ENCODE results near the gene SCARB2. TPM values are rescaled to one million over a fixed set of nuclear protein-coding genes. Genes with fewer than 3 reads are reported as not detected.
"Not testable (repeated sequence)": the region's sequence is repeated elsewhere in the genome, so short reads cannot be mapped to it uniquely, and the experiment has no call there.

The SCARB2 gene
- total RNA-seq, 1 donor from 2014 or later: 172 TPM

DNA sequence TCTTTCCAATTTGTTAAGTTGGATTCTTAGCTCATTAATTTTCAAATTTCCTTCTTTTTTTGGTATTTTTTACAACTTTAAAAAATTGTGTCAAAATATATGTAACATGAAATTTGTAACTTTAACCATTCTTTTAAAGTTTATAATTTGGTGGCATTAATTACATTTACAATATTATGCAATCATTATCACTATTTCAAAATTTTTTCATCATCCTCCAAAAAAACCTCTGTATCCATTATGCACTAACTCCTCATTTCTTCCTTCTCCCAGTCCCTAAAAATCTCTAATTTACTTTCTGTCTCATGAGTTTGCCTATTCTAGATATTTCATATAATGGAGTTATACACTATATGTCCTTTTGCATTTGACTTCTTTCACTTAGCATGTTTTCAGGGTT, 33.2 kb upstream of the SCARB2 start:
- H3K4me3 Mint-ChIP-seq (ENCODE audit: unreplicated experiment): no peak overlapping the region
- H3K36me3 ChIP-seq (ENCODE audit: insufficient read depth, low read length): no peaks in the 10 kb centered on the region
- H2AFZ ChIP-seq (ENCODE audit: low read depth, low read length): no peak overlapping the region
- no peaks in the 10 kb centered on the region for H4K20me1 ChIP-seq (ENCODE audit: insufficient read depth, low read length)
- no peaks in the 10 kb centered on the region for H3K9me3 ChIP-seq (ENCODE audit: insufficient read depth, low read depth, low read length)
- no peaks in the 10 kb centered on the region for H3K36me3 Mint-ChIP-seq (ENCODE audit: low read depth, unreplicated experiment)
- H3K27ac Mint-ChIP-seq (ENCODE audit: unreplicated experiment): no peak overlapping the region
- H3K27me3 ChIP-seq (ENCODE audit: insufficient read depth, low read length): peaks cover 41% of the 10 kb centered on the region
- H3K27ac ChIP-seq (ENCODE audit: low read depth, low read length): no peak overlapping the region
- H3K4me2 ChIP-seq (ENCODE audit: low read length): no peak overlapping the region
- no peak for FAIRE-seq
- H3K27me3 Mint-ChIP-seq (ENCODE audit: low read depth, unreplicated experiment): peaks cover 26% of the 10 kb centered on the region
- H3K79me2 ChIP-seq (ENCODE audit: insufficient read depth, low read length): no peaks in the 10 kb centered on the region
- H3K9ac ChIP-seq (ENCODE audit: low read length): no peak overlapping the region
- DNase-seq (ENCODE audit: low read depth): no peak
- H3K4me3 ChIP-seq (ENCODE audit: insufficient read depth, low read depth, low read length): no peak overlapping the region
- no peak for TF ChIP-seq EZH2 (IDR thresholded peaks at IDR 0.05; ENCODE audit: insufficient read depth, low read length)
- TF ChIP-seq, protein P1, sequence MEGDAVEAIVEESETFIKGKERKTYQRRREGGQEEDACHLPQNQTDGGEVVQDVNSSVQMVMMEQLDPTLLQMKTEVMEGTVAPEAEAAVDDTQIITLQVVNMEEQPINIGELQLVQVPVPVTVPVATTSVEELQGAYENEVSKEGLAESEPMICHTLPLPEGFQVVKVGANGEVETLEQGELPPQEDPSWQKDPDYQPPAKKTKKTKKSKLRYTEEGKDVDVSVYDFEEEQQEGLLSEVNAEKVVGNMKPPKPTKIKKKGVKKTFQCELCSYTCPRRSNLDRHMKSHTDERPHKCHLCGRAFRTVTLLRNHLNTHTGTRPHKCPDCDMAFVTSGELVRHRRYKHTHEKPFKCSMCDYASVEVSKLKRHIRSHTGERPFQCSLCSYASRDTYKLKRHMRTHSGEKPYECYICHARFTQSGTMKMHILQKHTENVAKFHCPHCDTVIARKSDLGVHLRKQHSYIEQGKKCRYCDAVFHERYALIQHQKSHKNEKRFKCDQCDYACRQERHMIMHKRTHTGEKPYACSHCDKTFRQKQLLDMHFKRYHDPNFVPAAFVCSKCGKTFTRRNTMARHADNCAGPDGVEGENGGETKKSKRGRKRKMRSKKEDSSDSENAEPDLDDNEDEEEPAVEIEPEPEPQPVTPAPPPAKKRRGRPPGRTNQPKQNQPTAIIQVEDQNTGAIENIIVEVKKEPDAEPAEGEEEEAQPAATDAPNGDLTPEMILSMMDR (IDR thresholded peaks at IDR 0.05; ENCODE audit: insufficient read depth, low read depth, low read length): no peak
- H3K4me1 ChIP-seq (ENCODE audit: insufficient read depth, low read length): peaks cover 10% of the 10 kb centered on the region
- no peaks in the 10 kb centered on the region for H3K4me1 Mint-ChIP-seq (ENCODE audit: low read depth, unreplicated experiment)
- no peaks in the 10 kb centered on the region for H3K9me3 Mint-ChIP-seq (ENCODE audit: unreplicated experiment)

DNA sequence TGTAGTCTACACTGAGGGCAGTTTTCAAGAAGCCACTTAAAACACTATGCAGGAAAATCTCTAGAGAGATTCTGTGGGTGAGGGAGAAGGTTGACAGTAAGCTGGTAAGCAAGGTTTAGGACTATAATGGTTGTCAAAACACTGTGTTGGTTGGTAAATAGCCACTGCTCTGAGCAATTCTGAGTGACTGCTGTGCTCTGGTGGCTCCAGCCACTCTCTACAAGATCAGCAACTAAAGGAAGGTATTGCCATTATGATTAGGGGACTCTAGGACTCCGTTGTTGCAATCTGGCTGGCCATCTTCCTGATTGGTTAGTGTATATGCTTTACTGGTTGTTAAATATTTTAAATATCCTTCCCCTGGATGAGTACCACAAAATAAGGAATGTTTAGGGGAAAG, 32.4 kb upstream of the SCARB2 start:
- no peaks in the 10 kb centered on the region for H3K9me3 ChIP-seq (ENCODE audit: insufficient read depth, low read depth, low read length)
- H3K27me3 ChIP-seq (ENCODE audit: insufficient read depth, low read length): peaks cover 37% of the 10 kb centered on the region
- H3K4me3 ChIP-seq (ENCODE audit: insufficient read depth, low read depth, low read length): no peak overlapping the region
- no peaks in the 10 kb centered on the region for H3K36me3 ChIP-seq (ENCODE audit: insufficient read depth, low read length)
- H3K4me3 Mint-ChIP-seq (ENCODE audit: unreplicated experiment): no peak overlapping the region
- no peak overlapping the region for H3K27ac ChIP-seq (ENCODE audit: low read depth, low read length)
- no peaks in the 10 kb centered on the region for H3K79me2 ChIP-seq (ENCODE audit: insufficient read depth, low read length)
- H4K20me1 ChIP-seq (ENCODE audit: insufficient read depth, low read length): no peaks in the 10 kb centered on the region
- H3K9ac ChIP-seq (ENCODE audit: low read length): no peak overlapping the region
- no peaks in the 10 kb centered on the region for H3K9me3 Mint-ChIP-seq (ENCODE audit: unreplicated experiment)
- no peak overlapping the region for H3K4me2 ChIP-seq (ENCODE audit: low read length)
- no peaks in the 10 kb centered on the region for H3K36me3 Mint-ChIP-seq (ENCODE audit: low read depth, unreplicated experiment)
- no peaks in the 10 kb centered on the region for H3K4me1 Mint-ChIP-seq (ENCODE audit: low read depth, unreplicated experiment)
- FAIRE-seq (no peak), DNase-seq (ENCODE audit: low read depth) (no peak)
- H3K27me3 Mint-ChIP-seq (ENCODE audit: low read depth, unreplicated experiment): peaks cover 22% of the 10 kb centered on the region
- H3K4me1 ChIP-seq (ENCODE audit: insufficient read depth, low read length): peaks cover 2% of the 10 kb centered on the region
- H3K27ac Mint-ChIP-seq (ENCODE audit: unreplicated experiment): no peak overlapping the region
- no peak overlapping the region for H2AFZ ChIP-seq (ENCODE audit: low read depth, low read length)
- TF ChIP-seq, protein P1 (IDR thresholded peaks at IDR 0.05; ENCODE audit: insufficient read depth, low read depth, low read length): no peak
- TF ChIP-seq EZH2 (IDR thresholded peaks at IDR 0.05; ENCODE audit: insufficient read depth, low read length): no peak

- H3K79me2 ChIP-seq (ENCODE audit: insufficient read depth, low read length); H3K27ac Mint-ChIP-seq (ENCODE audit: unreplicated experiment); H2AFZ ChIP-seq (ENCODE audit: low read depth, low read length); H3K9ac ChIP-seq (ENCODE audit: low read length); H3K4me1 ChIP-seq (ENCODE audit: insufficient read depth, low read length); H3K27ac ChIP-seq (ENCODE audit: low read depth, low read length); FAIRE-seq; H3K4me3 Mint-ChIP-seq (ENCODE audit: unreplicated experiment); H3K36me3 Mint-ChIP-seq (ENCODE audit: low read depth, unreplicated experiment); H3K4me1 Mint-ChIP-seq (ENCODE audit: low read depth, unreplicated experiment); H3K36me3 ChIP-seq (ENCODE audit: insufficient read depth, low read length); H3K4me2 ChIP-seq (ENCODE audit: low read length); H3K9me3 Mint-ChIP-seq (ENCODE audit: unreplicated experiment); H4K20me1 ChIP-seq (ENCODE audit: insufficient read depth, low read length); H3K4me3 ChIP-seq (ENCODE audit: insufficient read depth, low read depth, low read length); H3K9me3 ChIP-seq (ENCODE audit: insufficient read depth, low read depth, low read length); DNase-seq (ENCODE audit: low read depth): not testable (repeated sequence)
- peaks cover 22% of the 10 kb centered on the region for H3K27me3 ChIP-seq (ENCODE audit: insufficient read depth, low read length)
- peaks cover 12% of the 10 kb centered on the region for H3K27me3 Mint-ChIP-seq (ENCODE audit: low read depth, unreplicated experiment)
These were observed 30.3 kb upstream of the SCARB2 start for GRCh38 chr4:76243877-76244276.
